Psoas muscle (tissue), 8 donors: ENCODE data around the gene SIGLEC8. TPM values are rescaled to one million over a fixed set of nuclear protein-coding genes. Genes with fewer than 3 reads are reported as not detected.
"Not testable (repeated sequence)": the region's sequence is repeated elsewhere in the genome, so short reads cannot be mapped to it uniquely, and the experiment has no call there.

Source experiments
- ATAC-seq, 4 donors: fragments of 200-7000 bp; cut with Tn5 transposase; one replicate each; pipeline ENCODE4 v1.9.1; 2020; ENCODE audit warnings: moderate library complexity in 3 of 4, mild to moderate bottlenecking in 2 of 4
- DNase-seq, 2 donors: peaks; one replicate each; pipeline ENCODE4 v3.0.0-alpha.2; 2020
- H3K27ac ChIP-seq: fragments of 200-600 bp; one replicate; pipeline ENCODE4 v1.8.0; 2022
- H3K27me3 ChIP-seq, 3 donors: fragments of 200-600 bp in 1 of 3; one replicate each; pipeline versions ENCODE4 v1.6.1 to v1.8.0; 2013 to 2022; ENCODE audit warnings: low read length in 2 of 3, mild to moderate bottlenecking in 2 of 3, moderate library complexity in 1 of 3; ENCODE audit not compliant: insufficient read depth in 3 of 3
- H3K36me3 ChIP-seq, 2 donors: fragments of 200-600 bp in 1 of 2; one replicate each; pipeline versions ENCODE4 v1.6.1 to v1.8.0; 2013 to 2022; ENCODE audit warnings: low read depth in 1 of 2, mild to moderate bottlenecking in 1 of 2, moderate library complexity in 1 of 2; ENCODE audit not compliant: insufficient read depth in 1 of 2
- H3K4me1 ChIP-seq: fragments of 200-600 bp; one replicate; pipeline ENCODE4 v1.8.0; 2022
- H3K4me3 ChIP-seq: fragments of 200-600 bp; one replicate; pipeline ENCODE4 v1.8.0; 2022; ENCODE audit warnings: mild to moderate bottlenecking
- H3K9me3 ChIP-seq: fragments of 200-600 bp; one replicate; pipeline ENCODE4 v1.8.0; 2022
- CTCF ChIP-seq: fragments of 200-600 bp; IDR thresholded peaks from one replicate; pipeline ENCODE4 v1.8.0; 2022; ENCODE audit warnings: antibody characterized with exemption
- WGBS, 3 donors: extraction: QIAGEN DNeasy Blood & Tissue Kit; methylation state at CpG; one replicate each; pipeline versions ENCODE4 v1.1.6 to v1.1.7; 2013; 5-methylcytosine and 5-hydroxymethylcytosine counted together
- intact Hi-C, 2 donors: fragments of 100-400 bp; cut with DNase I; formaldehyde crosslinking; loops; one replicate each; pipeline versions ENCODE4 v1.11.0 to v1.14.2; 2022
- polyA plus RNA-seq, 3 donors: library from polyadenylated mRNA; stranded (reverse); fragments of 200-250 nt; gene quantifications; one replicate each; pipeline ENCODE4 v1.2.3, GENCODE V29; 2013
- total RNA-seq, 4 donors: library from RNA; stranded (reverse); fragmentation: NEBNext Ultra II Directional in 2 of 4; extraction: Animal tissue kit (Norgen Biotek cat#: 25700) in 2 of 4; gene quantifications; one replicate each; pipeline versions ENCODE4 v1.2.1 to v1.2.4, GENCODE V29; 2021 to 2023
- donor health status: healthy with polysubstance abuse.
- donor health status: DM: no; HTN: no; CAD: no; lungs with moderate emphysema.
- donor health status: Bipolar disorder and iron deficiency.
- donor health status: healthy.
- donor health status: DM: yes; HTN: yes; CAD: no.
- donor health status: DM: no; HTN: no; CAD: no.
- donor health status: DM: no; HTN: no; CAD: no.
- donor health status: DM: yes; HTN: yes; CAD: no.

The SIGLEC8 gene
- total and polyA plus RNA-seq, 7 donors = 0.03 to 0.14 (median 0.11) TPM; not detected in 3

GRCh38 chr19:51427201-51427600 lies 31.1 kb downstream of the SIGLEC8 start:
- 68 to 76% (median 68%) methylated on average over 3 of the region's 3 CpGs for WGBS, 3 donors
- Histone ChIP-seq H3K4me1 (no peaks in the 10 kb centered on the region), H3K36me3 (no peaks in the 10 kb centered on the region), H3K27ac (no peak overlapping the region), H3K9me3 (no peaks in the 10 kb centered on the region), H3K4me3 (no peak overlapping the region), H3K27me3 (peaks cover 0 to 3% (median 0%) of the 10 kb centered on the region in 3 donors)
- TF ChIP-seq CTCF = no peak
- DNase-seq = no peak
- no peak for ATAC-seq
- intact Hi-C loops = no loop called here

GRCh38 chr19:51422053-51422448 lies 36.2 kb downstream of the SIGLEC8 start:
- Histone ChIP-seq H3K4me3 (no peak overlapping the region), H3K4me1 (no peaks in the 10 kb centered on the region), H3K36me3 (no peaks in the 10 kb centered on the region), H3K9me3 (no peaks in the 10 kb centered on the region), H3K27ac (no peak overlapping the region), H3K27me3 (peaks cover 0 to 15% (median 9%) of the 10 kb centered on the region in 3 donors)
- 4 to 13% (median 10%) methylated on average over 16 to 19 of the region's 19 CpGs for WGBS, 3 donors
- ATAC-seq = peak in 1 of 4 donors; percentile 39
- intact Hi-C loops = no loop called here
- peak; percentile 64 for TF ChIP-seq CTCF
- DNase-seq = peak; percentile 71 to 82

GRCh38 chr19:51421229-51422052 lies 36.8 kb downstream of the SIGLEC8 start:
- ATAC-seq (no peak), DNase-seq (no peak)
- 10 to 14% (median 12%) methylated on average over 27 to 39 of the region's 39 CpGs for WGBS, 3 donors
- peaks cover 0 to 15% (median 9%) of the 10 kb centered on the region in 3 donors for H3K27me3 ChIP-seq
- TF ChIP-seq CTCF = no peak
- H3K9me3 ChIP-seq = no peaks in the 10 kb centered on the region
- H3K27ac ChIP-seq = no peak overlapping the region
- intact Hi-C loops = no loop called here
- no peak overlapping the region for H3K4me3 ChIP-seq
- no peaks in the 10 kb centered on the region for H3K36me3 ChIP-seq
- H3K4me1 ChIP-seq = no peaks in the 10 kb centered on the region

- intact Hi-C loops, H3K4me3 ChIP-seq, ATAC-seq, H3K9me3 ChIP-seq, H3K27ac ChIP-seq, H3K36me3 ChIP-seq, H3K4me1 ChIP-seq, DNase-seq: not testable (repeated sequence)
- WGBS, 3 donors = 83 to 88% (median 84%) methylated on average over 11 of the region's 11 CpGs
- peaks cover 0 to 15% (median 9%) of the 10 kb centered on the region in 3 donors for H3K27me3 ChIP-seq
Observed at GRCh38 chr19:51420511-51420910, 37.7 kb downstream of the SIGLEC8 start.

- intact Hi-C loops = no loop called here
- H3K36me3 ChIP-seq = no peaks in the 10 kb centered on the region
- WGBS, 3 donors = 84 to 90% (median 89%) methylated on average over 2 of the region's 2 CpGs
- no peak overlapping the region for H3K27ac ChIP-seq
- no peaks in the 10 kb centered on the region for H3K9me3 ChIP-seq
- peaks cover 0 to 12% (median 9%) of the 10 kb centered on the region in 3 donors for H3K27me3 ChIP-seq
- no peak for ATAC-seq
- TF ChIP-seq CTCF = no peak
- no peak for DNase-seq
- H3K4me3 ChIP-seq = no peak overlapping the region
- H3K4me1 ChIP-seq = no peaks in the 10 kb centered on the region
Observed at GRCh38 chr19:51418707-51419106, 39.5 kb downstream of the SIGLEC8 start.
